GM20000 (cell line): Measurements from ENCODE around the gene RALY.

Experiments
- DNase-seq: peaks from one replicate; pipeline ENCODE4 v3.0.0; 2012; ENCODE audit warnings: low spot score
- CTCF ChIP-seq: IDR thresholded peaks from 2 replicates; pipeline ENCODE4 v1.5.1; 2012; ENCODE audit warnings: mild to moderate bottlenecking, control low read depth; ENCODE audit errors: extremely low read depth, missing control alignments

The RALY gene

GRCh38 chr20:34037767-34038166, 44.1 kb downstream of the RALY start:
- no peak for DNase-seq
- no peak for TF ChIP-seq CTCF

GRCh38 chr20:34040300-34040995, 46.7 kb downstream of the RALY start:
- TF ChIP-seq CTCF, result no peak
- no peak for DNase-seq

- no peak for DNase-seq
- TF ChIP-seq CTCF, result no peak
These were observed 47.5 kb downstream of the RALY start for GRCh38 chr20:34041226-34041625.

- no peak for DNase-seq
- TF ChIP-seq CTCF, result no peak
These were observed 48.6 kb downstream of the RALY start for GRCh38 chr20:34042262-34042661.

GRCh38 chr20:34043025-34043424, 49.3 kb downstream of the RALY start:
- no peak for TF ChIP-seq CTCF
- no peak for DNase-seq

- no peak for TF ChIP-seq CTCF
- no peak for DNase-seq
These were observed 51.6 kb downstream of the RALY start for GRCh38 chr20:34045294-34045693.

- no peak for DNase-seq
- TF ChIP-seq CTCF, result no peak
These were observed 52.4 kb downstream of the RALY start for GRCh38 chr20:34045930-34046725.
